K562 (cell line): ENCODE results near the gene HADH. TPM values are rescaled to one million over a fixed set of nuclear protein-coding genes. Genes with fewer than 3 reads are reported as not detected.

Experiments
- ARID3A ChIP-seq: IDR thresholded peaks from 2 replicates; pipeline ENCODE4 v1.6.1; 2012; ENCODE audit warnings: low read depth, low read length, improper control_type of control experiment, borderline replicate concordance
- ETS1 ChIP-seq: conservative IDR thresholded peaks from 2 replicates; pipeline ENCODE4 v1.6.1; 2011; ENCODE audit warnings: low read depth, mild to moderate bottlenecking, low read length; ENCODE audit not compliant: control insufficient read depth
- EZH2 ChIP-seq: IDR thresholded peaks from 2 replicates; pipeline ENCODE4 v1.6.1; 2012; ENCODE audit warnings: low read depth, mild to moderate bottlenecking, inconsistent platforms, low read length, borderline replicate concordance
- HES1 ChIP-seq: fragments of 450-650 bp; IDR thresholded peaks from 2 replicates; pipeline ENCODE4 v1.6.1; 2016; ENCODE audit warnings: low read depth, mild to moderate bottlenecking, moderate library complexity
- KLF10 ChIP-seq: fragments of 250-450 bp; sonication (Bioruptor Pico); IDR thresholded peaks from 2 replicates; pipeline ENCODE4 v1.6.1; 2021; ENCODE audit warnings: matching md5 sums
- MAZ ChIP-seq, 2 experiments: fragments of 450-650 bp in 1 of 2; sonication (generic) in 1 of 2; formaldehyde crosslinking; IDR thresholded peaks in 1 of 2; conservative IDR thresholded peaks in 1 of 2; 2 replicates each; pipeline versions ENCODE4 v1.4.0 to v1.5.0; 2020; ENCODE audit warnings: mild to moderate bottlenecking in 1 of 2, missing genetic modification reagents in 1 of 2
- MTA2 ChIP-seq: fragments of 450-650 bp; IDR thresholded peaks from 2 replicates; pipeline ENCODE4 v1.6.1; 2016; ENCODE audit warnings: low read depth
- MTF1 ChIP-seq: fragments of 250-450 bp; sonication (Bioruptor Pico); IDR thresholded peaks from 2 replicates; pipeline ENCODE4 v1.9.0; 2021; ENCODE audit warnings: moderate library complexity, mild to moderate bottlenecking, inconsistent platforms, borderline replicate concordance
- PRPF4 ChIP-seq: fragments of 200-400 bp; formaldehyde crosslinking; IDR thresholded peaks from one replicate; pipeline ENCODE4 v1.6.1; 2017; ENCODE audit warnings: low read length, low read depth, mild to moderate bottlenecking; ENCODE audit not compliant: insufficient read depth, poor library complexity, severe bottlenecking
- RAD21 ChIP-seq, 2 experiments: fragments of 250-450 bp in 1 of 2; fragments of 450-650 bp in 1 of 2; sonication (Bioruptor Pico) in 1 of 2; formaldehyde crosslinking in 1 of 2; IDR thresholded peaks in 1 of 2; conservative IDR thresholded peaks in 1 of 2; 2 replicates each; pipeline versions ENCODE4 v1.4.0 to v1.8.0; 2020 to 2022; ENCODE audit warnings: mild to moderate bottlenecking in 2 of 2, moderate library complexity in 1 of 2
- RBBP5 ChIP-seq: fragments of 200-600 bp; sonication (generic); IDR thresholded peaks from 2 replicates; pipeline ENCODE4 v1.6.1; 2012; ENCODE audit warnings: borderline replicate concordance, mild to moderate bottlenecking, low read length, control low read depth, inconsistent platforms; ENCODE audit not compliant: insufficient read depth, poor library complexity, severe bottlenecking
- RFX5 ChIP-seq: IDR thresholded peaks from 2 replicates; pipeline ENCODE4 v1.6.1; 2011; ENCODE audit warnings: low read depth, mild to moderate bottlenecking, improper control_type of control experiment, low read length
- SREBF1 ChIP-seq: fragments of 150-350 bp; IDR thresholded peaks from 2 replicates; pipeline ENCODE4 v1.6.1; 2014; ENCODE audit warnings: antibody characterized with exemption, low read depth, low read length, borderline replicate concordance
- ZEB2 ChIP-seq: fragments of 450-650 bp; IDR thresholded peaks from 2 replicates; pipeline ENCODE4 v1.6.1; 2016
- ZFX ChIP-seq: sonication (generic); formaldehyde crosslinking; IDR thresholded peaks from 2 replicates; pipeline ENCODE4 v1.8.0; 2022; ENCODE audit warnings: mild to moderate bottlenecking, missing genetic modification reagents, moderate library complexity
- ZNF324 ChIP-seq: fragments of 250-450 bp; sonication (Bioruptor Pico); IDR thresholded peaks from 2 replicates; pipeline ENCODE4 v1.4.0; 2020; ENCODE audit warnings: mild to moderate bottlenecking
- ZNF785 ChIP-seq: fragments of 250-450 bp; sonication (Bioruptor Pico); IDR thresholded peaks from 2 replicates; pipeline ENCODE4 v1.4.0; 2020; ENCODE audit warnings: mild to moderate bottlenecking
- ZNF79 ChIP-seq: fragments of 250-450 bp; sonication (Bioruptor Pico); IDR thresholded peaks from 2 replicates; pipeline ENCODE4 v1.4.0; 2020; ENCODE audit warnings: low read depth, mild to moderate bottlenecking, moderate library complexity
- ZSCAN29 ChIP-seq: fragments of 450-650 bp; IDR thresholded peaks from 2 replicates; pipeline ENCODE4 v1.6.1; 2017
- polyA plus RNA-seq, 8 experiments: library from polyadenylated mRNA; depleted of rRNA in 4 of 8; stranded (reverse) in 5 of 8; unstranded in 3 of 8; fragments of >200 nt; fragmentation: Nextera tagmentation in 2 of 8; fragmentation: Illumina TruSeq in 1 of 8; extraction: Ambion mirVana in 2 of 8; extraction: Trizol in 1 of 8; gene quantifications; 2 replicates each; pipeline versions ENCODE4 v1.2.1 to v1.2.3, GENCODE V29; 2011 to 2014; ENCODE audit warnings: inconsistent platforms in 1 of 8, missing spikeins in 1 of 8
- total RNA-seq, 7 experiments: library from RNA; depleted of rRNA in 6 of 7; stranded (reverse); fragments of >200 nt in 6 of 7; fragmentation: Illumina TruSeq in 2 of 7; extraction: Trizol in 2 of 7; gene quantifications; 2 replicates each; pipeline versions ENCODE4 v1.2.1 to v1.2.3, GENCODE V29; 2011 to 2021; ENCODE audit warnings: low replicate concordance in 1 of 7
- TF ChIP-seq, protein P1 (sequence below): sonication (generic); formaldehyde crosslinking; IDR thresholded peaks from 2 replicates; pipeline ENCODE4 v1.8.1; 2022; ENCODE audit warnings: missing genetic modification reagents
- TF ChIP-seq, protein P2 (sequence below): fragments of 250-450 bp; sonication (Bioruptor Pico); IDR thresholded peaks from 2 replicates; pipeline ENCODE4 v1.5.1; 2021; ENCODE audit warnings: mild to moderate bottlenecking

The HADH gene
- total and polyA plus RNA-seq, 9 of the 15 experiments (the other 6 are each of a cell fraction or from before 2014, with no cell fraction given): 9.4 to 73.3 (median 32.8) TPM

GRCh38 chr4:107989537-107990386, at the start of gene HADH (continued):
- TF ChIP-seq, protein P1, sequence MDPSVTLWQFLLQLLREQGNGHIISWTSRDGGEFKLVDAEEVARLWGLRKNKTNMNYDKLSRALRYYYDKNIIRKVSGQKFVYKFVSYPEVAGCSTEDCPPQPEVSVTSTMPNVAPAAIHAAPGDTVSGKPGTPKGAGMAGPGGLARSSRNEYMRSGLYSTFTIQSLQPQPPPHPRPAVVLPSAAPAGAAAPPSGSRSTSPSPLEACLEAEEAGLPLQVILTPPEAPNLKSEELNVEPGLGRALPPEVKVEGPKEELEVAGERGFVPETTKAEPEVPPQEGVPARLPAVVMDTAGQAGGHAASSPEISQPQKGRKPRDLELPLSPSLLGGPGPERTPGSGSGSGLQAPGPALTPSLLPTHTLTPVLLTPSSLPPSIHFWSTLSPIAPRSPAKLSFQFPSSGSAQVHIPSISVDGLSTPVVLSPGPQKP (CRISPR knock-in tag): no peak
- TF ChIP-seq, protein P2, sequence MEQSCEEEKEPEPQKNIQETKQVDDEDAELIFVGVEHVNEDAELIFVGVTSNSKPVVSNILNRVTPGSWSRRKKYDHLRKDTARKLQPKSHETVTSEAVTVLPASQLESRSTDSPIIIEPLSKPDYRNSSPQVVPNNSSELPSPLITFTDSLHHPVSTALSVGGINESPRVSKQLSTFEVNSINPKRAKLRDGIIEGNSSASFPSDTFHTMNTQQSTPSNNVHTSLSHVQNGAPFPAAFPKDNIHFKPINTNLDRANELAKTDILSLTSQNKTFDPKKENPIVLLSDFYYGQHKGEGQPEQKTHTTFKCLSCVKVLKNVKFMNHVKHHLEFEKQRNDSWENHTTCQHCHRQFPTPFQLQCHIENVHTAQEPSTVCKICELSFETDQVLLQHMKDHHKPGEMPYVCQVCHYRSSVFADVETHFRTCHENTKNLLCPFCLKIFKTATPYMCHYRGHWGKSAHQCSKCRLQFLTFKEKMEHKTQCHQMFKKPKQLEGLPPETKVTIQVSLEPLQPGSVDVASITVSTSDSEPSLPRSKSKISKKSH (CRISPR knock-in tag): no peak
- TF ChIP-seq ZEB2: no peak
- TF ChIP-seq RFX5: no peak
- no peak for TF ChIP-seq PRPF4
- TF ChIP-seq ZSCAN29: 0 out of 2 replicates have a peak, but pooled peaks have one; percentile 19
- no peak for TF ChIP-seq HES1
- 0 out of 2 replicates have a peak, but pooled peaks have one; percentile 31 for TF ChIP-seq ARID3A
- TF ChIP-seq SREBF1: no peak
- no peak for TF ChIP-seq MTF1
- no peak for TF ChIP-seq RAD21 (CRISPR knock-in tag; conservative IDR thresholded peaks at IDR 0.05 in 1 of 2, IDR thresholded peaks at IDR 0.05 in 1 of 2)
- no peak for TF ChIP-seq ZNF785
- peak; percentile 69 for TF ChIP-seq ETS1
- no peak for TF ChIP-seq MTA2
- peak; percentile 36 to 70; a peak in 2 of 4 replicates for TF ChIP-seq MAZ (CRISPR knock-in tag; conservative IDR thresholded peaks at IDR 0.05 in 1 of 2, IDR thresholded peaks at IDR 0.05 in 1 of 2)
- TF ChIP-seq KLF10 (CRISPR knock-in tag): no peak
- TF ChIP-seq RBBP5: peak; percentile 87
- no peak for TF ChIP-seq ZNF324 (CRISPR knock-in tag)
- no peak for TF ChIP-seq EZH2
- TF ChIP-seq ZNF79 (CRISPR knock-in tag): no peak
- TF ChIP-seq ZFX (CRISPR knock-in tag): peak; percentile 97
